ENCODE measurements around the gene CDKAL1. TPM values are rescaled to one million over a fixed set of nuclear protein-coding genes. Genes with fewer than 3 reads are reported as not detected.
"Not testable (repeated sequence)": the region's sequence is repeated elsewhere in the genome, so short reads cannot be mapped to it uniquely, and the experiment has no call there.

Gene CDKAL1
- 22.3 and 22.5 TPM in 2 replicates for total RNA-seq (2014; rRNA removed; shearing (Covaris generic))

- peak; percentile 93 for DNase-seq (ENCODE audit: low read depth)
Measured at GRCh38 chr6:20534295-20535262, at the start of gene CDKAL1. Gene CDKAL1, plus strand, starts transcription at chr6:20534457. Its CDS starts 11,894 bp downstream, at chr6:20546351.

- DNase-seq (ENCODE audit: low read depth): no peak
Measured at GRCh38 chr6:20486641-20487040, 47.6 kb upstream of the CDKAL1 start.

GRCh38 chr6:20487669-20488375, 46.4 kb upstream of the CDKAL1 start:
- DNase-seq (ENCODE audit: low read depth): peak; percentile 6

GRCh38 chr6:20490591-20490990, 43.7 kb upstream of the CDKAL1 start:
- no peak for DNase-seq (ENCODE audit: low read depth)

GRCh38 chr6:20492099-20492498, 42.2 kb upstream of the CDKAL1 start:
- no peak for DNase-seq (ENCODE audit: low read depth)

GRCh38 chr6:20497216-20498040, 36.8 kb upstream of the CDKAL1 start:
- peak; percentile 88 for DNase-seq (ENCODE audit: low read depth)

GRCh38 chr6:20498041-20498385, 36.2 kb upstream of the CDKAL1 start:
- no peak for DNase-seq (ENCODE audit: low read depth)

- DNase-seq (ENCODE audit: low read depth): no peak
Measured at GRCh38 chr6:20509212-20509611, 25.0 kb upstream of the CDKAL1 start.

GRCh38 chr6:20511852-20512251, 22.4 kb upstream of the CDKAL1 start:
- no peak for DNase-seq (ENCODE audit: low read depth)

GRCh38 chr6:20525208-20525607, 9.0 kb upstream of the CDKAL1 start:
- not testable (repeated sequence) for DNase-seq (ENCODE audit: low read depth)

- DNase-seq (ENCODE audit: low read depth): peak; percentile 62
Measured at GRCh38 chr6:20529086-20529448, 5.2 kb upstream of the CDKAL1 start.

GRCh38 chr6:20532881-20533280, 1.4 kb upstream of the CDKAL1 start:
- DNase-seq (ENCODE audit: low read depth): no peak

GRCh38 chr6:20533746-20534294, 437 bp upstream of the CDKAL1 start:
- no peak for DNase-seq (ENCODE audit: low read depth)

- DNase-seq (ENCODE audit: low read depth): no peak
Measured at GRCh38 chr6:20538131-20538662, 3.9 kb downstream of the CDKAL1 start.

GRCh38 chr6:20538907-20539306, 4.7 kb downstream of the CDKAL1 start:
- no peak for DNase-seq (ENCODE audit: low read depth)

GRCh38 chr6:20539387-20539786, 5.1 kb downstream of the CDKAL1 start:
- no peak for DNase-seq (ENCODE audit: low read depth)

- no peak for DNase-seq (ENCODE audit: low read depth)
Measured at GRCh38 chr6:20540683-20541082, 6.4 kb downstream of the CDKAL1 start.

GRCh38 chr6:20541382-20541781, 7.1 kb downstream of the CDKAL1 start:
- DNase-seq (ENCODE audit: low read depth): no peak

- DNase-seq (ENCODE audit: low read depth): peak; percentile 47
Measured at GRCh38 chr6:20542927-20543602, 8.8 kb downstream of the CDKAL1 start.

GRCh38 chr6:20548264-20548663, 14.0 kb downstream of the CDKAL1 start:
- DNase-seq (ENCODE audit: low read depth): no peak

GRCh38 chr6:20549398-20549797, 15.1 kb downstream of the CDKAL1 start:
- DNase-seq (ENCODE audit: low read depth): not testable (repeated sequence)

Data from RPMI7951 (cell line).